ENCODE results near the gene CDYL2.

CDYL2 gene

GRCh38 chr16:80702696-80703095 lies 101.7 kb downstream of the CDYL2 start:
- no peaks in the 10 kb centered on the region for H3K36me3 ChIP-seq (ENCODE audit: control insufficient read depth, low read length)
- TF ChIP-seq CTCF (IDR thresholded peaks at IDR 0.05; ENCODE audit: low read depth, low read length, poor library complexity, severe bottlenecking), result no peak
- no peak for TF ChIP-seq EZH2phosphoT487 (IDR thresholded peaks at IDR 0.05; ENCODE audit: borderline replicate concordance, low read length)
- no peaks in the 10 kb centered on the region for H4K20me1 ChIP-seq (ENCODE audit: control insufficient read depth, insufficient read depth, low read depth, low read length)
- H3K9me3 ChIP-seq (ENCODE audit: control insufficient read depth, insufficient read depth, low read length), result peaks cover 3% of the 10 kb centered on the region; the same call in 1 of the 2 replicates
- no peak overlapping the region for H3K27ac ChIP-seq (ENCODE audit: low read depth, low read length)
- H3K79me2 ChIP-seq (ENCODE audit: control insufficient read depth, low read length), result no peaks in the 10 kb centered on the region
- H3F3A ChIP-seq (ENCODE audit: control insufficient read depth, insufficient read depth), result no peaks in the 10 kb centered on the region
- H3K4me1 ChIP-seq (ENCODE audit: control insufficient read depth, low read length), result no peaks in the 10 kb centered on the region
- H3K4me2 ChIP-seq (ENCODE audit: low read length), result no peak overlapping the region
- H3K9me2 ChIP-seq (replicated peaks; ENCODE audit: control insufficient read depth, low read length), result no peaks in the 10 kb centered on the region
- H3K27me3 ChIP-seq (ENCODE audit: control insufficient read depth, low read length), result no peaks in the 10 kb centered on the region
- no peak overlapping the region for H3K4me3 ChIP-seq (ENCODE audit: low read length)

- no peaks in the 10 kb centered on the region for H3K36me3 ChIP-seq (ENCODE audit: control insufficient read depth, low read length)
- no peaks in the 10 kb centered on the region for H3K9me3 ChIP-seq (ENCODE audit: control insufficient read depth, insufficient read depth, low read length)
- H3K79me2 ChIP-seq (ENCODE audit: control insufficient read depth, low read length), result no peaks in the 10 kb centered on the region
- H3K4me2 ChIP-seq (ENCODE audit: low read length), result no peak overlapping the region
- no peak overlapping the region for H3K4me3 ChIP-seq (ENCODE audit: low read length)
- H3K27ac ChIP-seq (ENCODE audit: low read depth, low read length), result no peak overlapping the region
- no peaks in the 10 kb centered on the region for H3K4me1 ChIP-seq (ENCODE audit: control insufficient read depth, low read length)
- no peaks in the 10 kb centered on the region for H3K27me3 ChIP-seq (ENCODE audit: control insufficient read depth, low read length)
- TF ChIP-seq EZH2phosphoT487 (IDR thresholded peaks at IDR 0.05; ENCODE audit: borderline replicate concordance, low read length), result no peak
- TF ChIP-seq CTCF (IDR thresholded peaks at IDR 0.05; ENCODE audit: low read depth, low read length, poor library complexity, severe bottlenecking), result no peak
- H3K9me2 ChIP-seq (replicated peaks; ENCODE audit: control insufficient read depth, low read length), result no peaks in the 10 kb centered on the region
- H4K20me1 ChIP-seq (ENCODE audit: control insufficient read depth, insufficient read depth, low read depth, low read length), result no peaks in the 10 kb centered on the region
- no peaks in the 10 kb centered on the region for H3F3A ChIP-seq (ENCODE audit: control insufficient read depth, insufficient read depth)
Measured at GRCh38 chr16:80700558-80700957, 103.8 kb downstream of the CDYL2 start.

GRCh38 chr16:80695020-80695419 lies 109.4 kb downstream of the CDYL2 start:
- Histone ChIP-seq H3K4me3 (ENCODE audit: low read length) (no peak overlapping the region), H3F3A (ENCODE audit: control insufficient read depth, insufficient read depth) (no peaks in the 10 kb centered on the region), H3K4me1 (ENCODE audit: control insufficient read depth, low read length) (peaks cover 3% of the 10 kb centered on the region; the same call in 1 of the 2 replicates), H3K9me3 (ENCODE audit: control insufficient read depth, insufficient read depth, low read length) (no peaks in the 10 kb centered on the region; the same call in 1 of the 2 replicates), H3K79me2 (ENCODE audit: control insufficient read depth, low read length) (no peaks in the 10 kb centered on the region), H4K20me1 (ENCODE audit: control insufficient read depth, insufficient read depth, low read depth, low read length) (no peaks in the 10 kb centered on the region), H3K27me3 (ENCODE audit: control insufficient read depth, low read length) (no peaks in the 10 kb centered on the region), H3K27ac (ENCODE audit: low read depth, low read length) (no peak overlapping the region), H3K9me2 (replicated peaks; ENCODE audit: control insufficient read depth, low read length) (no peaks in the 10 kb centered on the region), H3K4me2 (ENCODE audit: low read length) (no peak overlapping the region), H3K36me3 (ENCODE audit: control insufficient read depth, low read length) (no peaks in the 10 kb centered on the region)
- TF ChIP-seq EZH2phosphoT487 (IDR thresholded peaks at IDR 0.05; ENCODE audit: borderline replicate concordance, low read length), result no peak
- TF ChIP-seq CTCF (IDR thresholded peaks at IDR 0.05; ENCODE audit: low read depth, low read length, poor library complexity, severe bottlenecking), result no peak

Measured in DOHH2 (cell line).